ENCODE data around the gene PACSIN2.

PACSIN2 gene

DNA sequence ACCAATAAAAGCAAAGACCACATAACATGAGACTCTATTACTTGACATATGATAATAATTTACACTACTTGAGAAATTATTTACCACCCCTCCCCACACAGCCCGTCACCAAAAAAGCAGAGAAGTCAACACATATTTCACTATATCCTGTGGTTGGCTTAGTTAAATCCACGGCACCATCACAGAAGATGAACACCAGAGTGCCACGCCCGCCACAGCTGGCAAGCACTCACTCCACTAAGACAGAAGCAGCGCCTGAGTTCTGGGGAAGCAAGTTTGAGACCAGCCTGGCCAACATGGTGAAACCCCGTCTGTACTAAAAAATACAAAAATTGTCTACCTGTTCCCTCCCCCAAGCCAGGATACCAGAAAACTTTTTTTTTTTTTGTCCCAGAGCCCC is 53.1 kb downstream of the PACSIN2 start:
- TF ChIP-seq, protein P1, sequence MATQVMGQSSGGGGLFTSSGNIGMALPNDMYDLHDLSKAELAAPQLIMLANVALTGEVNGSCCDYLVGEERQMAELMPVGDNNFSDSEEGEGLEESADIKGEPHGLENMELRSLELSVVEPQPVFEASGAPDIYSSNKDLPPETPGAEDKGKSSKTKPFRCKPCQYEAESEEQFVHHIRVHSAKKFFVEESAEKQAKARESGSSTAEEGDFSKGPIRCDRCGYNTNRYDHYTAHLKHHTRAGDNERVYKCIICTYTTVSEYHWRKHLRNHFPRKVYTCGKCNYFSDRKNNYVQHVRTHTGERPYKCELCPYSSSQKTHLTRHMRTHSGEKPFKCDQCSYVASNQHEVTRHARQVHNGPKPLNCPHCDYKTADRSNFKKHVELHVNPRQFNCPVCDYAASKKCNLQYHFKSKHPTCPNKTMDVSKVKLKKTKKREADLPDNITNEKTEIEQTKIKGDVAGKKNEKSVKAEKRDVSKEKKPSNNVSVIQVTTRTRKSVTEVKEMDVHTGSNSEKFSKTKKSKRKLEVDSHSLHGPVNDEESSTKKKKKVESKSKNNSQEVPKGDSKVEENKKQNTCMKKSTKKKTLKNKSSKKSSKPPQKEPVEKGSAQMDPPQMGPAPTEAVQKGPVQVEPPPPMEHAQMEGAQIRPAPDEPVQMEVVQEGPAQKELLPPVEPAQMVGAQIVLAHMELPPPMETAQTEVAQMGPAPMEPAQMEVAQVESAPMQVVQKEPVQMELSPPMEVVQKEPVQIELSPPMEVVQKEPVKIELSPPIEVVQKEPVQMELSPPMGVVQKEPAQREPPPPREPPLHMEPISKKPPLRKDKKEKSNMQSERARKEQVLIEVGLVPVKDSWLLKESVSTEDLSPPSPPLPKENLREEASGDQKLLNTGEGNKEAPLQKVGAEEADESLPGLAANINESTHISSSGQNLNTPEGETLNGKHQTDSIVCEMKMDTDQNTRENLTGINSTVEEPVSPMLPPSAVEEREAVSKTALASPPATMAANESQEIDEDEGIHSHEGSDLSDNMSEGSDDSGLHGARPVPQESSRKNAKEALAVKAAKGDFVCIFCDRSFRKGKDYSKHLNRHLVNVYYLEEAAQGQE (IDR thresholded peaks at IDR 0.05; ENCODE audit: insufficient read depth in 1 of 2, low read depth in 2 of 2, low read length in 2 of 2), result no peak
- TF ChIP-seq TAF1 (IDR thresholded peaks at IDR 0.05; ENCODE audit: borderline replicate concordance, insufficient read depth, low read length) (no peak), POLR2AphosphoS5 (IDR thresholded peaks at IDR 0.05; ENCODE audit: low read depth, low read length) (no peak), SIN3A (IDR thresholded peaks at IDR 0.05; ENCODE audit: borderline replicate concordance, insufficient read depth, low read length) (no peak), FOXP2 (optimal IDR thresholded peaks at IDR 0.05; ENCODE audit: borderline replicate concordance, extremely low read depth, extremely low read length, insufficient read depth) (no peak)

DNA sequence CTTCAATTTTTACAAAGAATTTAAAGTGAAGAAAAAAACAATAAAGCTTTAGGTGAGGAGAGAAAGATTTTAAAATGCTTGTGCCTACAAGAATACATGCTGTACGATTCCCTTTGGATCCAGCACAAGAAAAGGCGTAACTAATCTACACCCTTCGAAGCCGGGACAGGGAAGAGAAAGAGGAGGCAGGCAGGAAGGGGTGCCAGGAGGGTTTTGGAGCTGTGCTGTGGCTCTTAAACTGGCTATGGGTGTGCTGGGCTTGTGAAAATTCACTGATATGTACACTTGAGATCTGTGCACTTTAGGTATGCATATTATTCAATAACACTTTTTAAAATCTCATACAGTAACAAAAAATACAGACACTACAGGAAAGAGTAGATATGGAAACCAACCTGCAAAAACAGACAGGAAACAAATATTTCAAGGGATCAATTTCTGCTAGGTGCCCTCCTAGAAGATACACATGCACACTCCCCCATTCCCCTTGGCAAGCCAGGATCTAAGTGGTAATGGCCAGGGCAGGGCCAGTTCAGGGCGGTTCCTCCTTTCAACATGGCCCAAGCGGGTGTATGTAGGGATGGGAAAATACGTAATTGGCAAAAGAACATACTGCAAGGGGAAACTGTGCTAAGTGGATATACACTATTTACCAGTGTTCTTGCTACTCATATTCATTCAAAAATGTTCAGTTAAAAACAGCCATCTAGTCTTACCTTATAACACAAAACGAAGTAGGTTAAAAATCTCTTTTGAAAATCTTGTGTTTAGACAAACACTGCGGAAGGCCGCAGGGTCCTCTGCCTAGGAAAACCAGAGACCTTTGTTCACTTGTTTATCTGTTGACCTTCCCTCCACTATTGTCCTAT is 54.2 kb downstream of the PACSIN2 start:
- TF ChIP-seq, protein P1 (IDR thresholded peaks at IDR 0.05; ENCODE audit: insufficient read depth in 1 of 2, low read depth in 2 of 2, low read length in 2 of 2), result no peak
- TF ChIP-seq SIN3A (IDR thresholded peaks at IDR 0.05; ENCODE audit: borderline replicate concordance, insufficient read depth, low read length) (no peak), POLR2AphosphoS5 (IDR thresholded peaks at IDR 0.05; ENCODE audit: low read depth, low read length) (no peak), TAF1 (IDR thresholded peaks at IDR 0.05; ENCODE audit: borderline replicate concordance, insufficient read depth, low read length) (no peak), FOXP2 (optimal IDR thresholded peaks at IDR 0.05; ENCODE audit: borderline replicate concordance, extremely low read depth, extremely low read length, insufficient read depth) (no peak)

DNA sequence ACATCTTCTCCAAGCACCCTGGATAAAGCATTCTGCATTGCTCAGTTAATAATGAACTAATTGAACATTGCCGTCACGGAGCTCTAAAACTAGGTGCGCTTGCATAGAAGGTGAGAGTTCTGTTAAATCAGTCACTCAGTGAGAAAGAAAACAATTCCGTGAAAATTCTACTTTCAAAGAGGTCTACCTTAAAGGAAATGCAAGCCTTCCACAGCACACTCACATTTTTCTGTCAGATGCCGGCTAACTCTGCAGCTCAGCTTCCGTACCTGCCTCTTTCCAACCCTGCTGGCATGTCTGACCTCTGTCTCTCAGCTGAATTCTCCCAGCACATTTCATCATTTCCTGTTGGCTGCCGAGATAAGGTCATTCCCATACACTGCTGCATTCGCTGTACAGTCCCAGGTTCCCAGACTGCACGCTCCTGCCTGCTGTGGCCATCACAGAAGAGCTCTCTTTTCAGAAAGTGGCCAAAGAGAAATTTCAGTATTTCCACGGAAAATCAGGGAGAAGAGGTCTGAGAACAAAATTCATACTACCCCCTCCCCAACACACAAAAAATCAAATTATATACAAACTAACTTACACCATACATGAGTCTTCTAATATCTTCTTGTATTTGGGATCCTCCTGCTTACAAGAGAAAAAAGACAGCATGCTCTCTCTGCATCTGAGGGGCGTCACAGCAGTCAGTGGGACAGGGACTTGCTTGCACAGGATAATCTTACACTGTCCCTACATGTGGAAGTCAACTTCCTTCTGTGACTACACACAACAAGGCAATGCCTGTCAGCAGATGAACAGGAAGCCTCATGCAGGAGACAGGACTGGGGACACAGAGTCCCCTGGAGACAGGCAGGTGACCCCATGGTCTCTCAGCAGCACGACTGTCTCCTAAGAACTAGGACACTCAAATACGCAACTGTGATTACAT is 55.1 kb downstream of the PACSIN2 start:
- TF ChIP-seq SIN3A (IDR thresholded peaks at IDR 0.05; ENCODE audit: borderline replicate concordance, insufficient read depth, low read length) (peak; percentile 79; the same call in 1 of the 2 replicates), TAF1 (IDR thresholded peaks at IDR 0.05; ENCODE audit: borderline replicate concordance, insufficient read depth, low read length) (no peak), POLR2AphosphoS5 (IDR thresholded peaks at IDR 0.05; ENCODE audit: low read depth, low read length) (peak; percentile 65), FOXP2 (optimal IDR thresholded peaks at IDR 0.05; ENCODE audit: borderline replicate concordance, extremely low read depth, extremely low read length, insufficient read depth) (peak; percentile 76)
- TF ChIP-seq, protein P1 (IDR thresholded peaks at IDR 0.05; ENCODE audit: insufficient read depth in 1 of 2, low read depth in 2 of 2, low read length in 2 of 2), result 0 out of 4 replicates have a peak, but pooled peaks of 1 of the 2 experiments have one; percentile 23

DNA sequence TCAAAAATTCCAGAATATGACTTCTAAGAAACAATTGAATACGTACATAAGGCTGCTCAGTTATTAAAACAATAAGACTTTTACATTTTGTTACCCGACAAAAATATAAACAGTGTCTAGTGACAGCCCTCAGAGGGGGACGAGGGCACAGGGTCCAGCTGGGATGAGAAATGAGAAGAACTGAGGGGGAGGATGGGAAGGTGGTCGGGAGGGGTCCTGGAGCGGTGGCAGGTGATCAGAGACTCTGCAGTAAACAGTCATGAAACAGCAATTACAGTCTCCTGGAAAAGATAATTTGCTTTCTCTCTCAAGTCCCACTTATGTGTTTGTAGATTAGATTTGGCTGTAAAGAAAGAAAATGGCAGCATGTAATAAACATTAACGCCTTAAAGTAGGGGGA is 56.0 kb downstream of the PACSIN2 start:
- TF ChIP-seq FOXP2 (optimal IDR thresholded peaks at IDR 0.05; ENCODE audit: borderline replicate concordance, extremely low read depth, extremely low read length, insufficient read depth), result no peak
- no peak for TF ChIP-seq TAF1 (IDR thresholded peaks at IDR 0.05; ENCODE audit: borderline replicate concordance, insufficient read depth, low read length)
- no peak for TF ChIP-seq POLR2AphosphoS5 (IDR thresholded peaks at IDR 0.05; ENCODE audit: low read depth, low read length)
- TF ChIP-seq, protein P1 (IDR thresholded peaks at IDR 0.05; ENCODE audit: insufficient read depth in 1 of 2, low read depth in 2 of 2, low read length in 2 of 2), result no peak
- TF ChIP-seq SIN3A (IDR thresholded peaks at IDR 0.05; ENCODE audit: borderline replicate concordance, insufficient read depth, low read length), result no peak

Data from PFSK-1 (cell line).